ENCODE measurements around the gene BABAM2.
"Not testable (repeated sequence)": the region's sequence is repeated elsewhere in the genome, so short reads cannot be mapped to it uniquely, and the experiment has no call there.

Gene BABAM2

GRCh38 chr2:28224648-28225472, 334.3 kb downstream of the BABAM2 start:
- DNase-seq, result no peak

- DNase-seq, result no peak
These were observed 335.0 kb downstream of the BABAM2 start for GRCh38 chr2:28225473-28226080.

GRCh38 chr2:28226558-28226957, 336.0 kb downstream of the BABAM2 start:
- no peak for DNase-seq

GRCh38 chr2:28227498-28227897, 337.0 kb downstream of the BABAM2 start:
- DNase-seq, result no peak

GRCh38 chr2:28228434-28228995, 338.0 kb downstream of the BABAM2 start:
- no peak for DNase-seq

GRCh38 chr2:28231110-28231631, 340.6 kb downstream of the BABAM2 start:
- DNase-seq, result no peak

- no peak for DNase-seq
These were observed 341.8 kb downstream of the BABAM2 start for GRCh38 chr2:28232295-28232694.

GRCh38 chr2:28233164-28233676, 342.7 kb downstream of the BABAM2 start:
- no peak for DNase-seq

GRCh38 chr2:28234807-28235206, 344.3 kb downstream of the BABAM2 start:
- DNase-seq, result no peak

GRCh38 chr2:28239207-28239606, 348.7 kb downstream of the BABAM2 start:
- DNase-seq, result no peak

- no peak for DNase-seq
These were observed 350.4 kb downstream of the BABAM2 start for GRCh38 chr2:28240937-28241336.

- DNase-seq, result no peak
These were observed 356.8 kb downstream of the BABAM2 start for GRCh38 chr2:28247290-28247689.

- no peak for DNase-seq
These were observed 357.2 kb downstream of the BABAM2 start for GRCh38 chr2:28247734-28248133.

- no peak for DNase-seq
These were observed 358.0 kb downstream of the BABAM2 start for GRCh38 chr2:28248511-28248910.

GRCh38 chr2:28250006-28250405, 359.5 kb downstream of the BABAM2 start:
- DNase-seq, result no peak

GRCh38 chr2:28251337-28251736, 360.8 kb downstream of the BABAM2 start:
- no peak for DNase-seq

- DNase-seq, result no peak
These were observed 361.8 kb downstream of the BABAM2 start for GRCh38 chr2:28252311-28252710.

GRCh38 chr2:28253543-28253942, 363.0 kb downstream of the BABAM2 start:
- no peak for DNase-seq

GRCh38 chr2:28255231-28255630, 364.7 kb downstream of the BABAM2 start:
- not testable (repeated sequence) for DNase-seq

- DNase-seq, result no peak
These were observed 366.7 kb downstream of the BABAM2 start for GRCh38 chr2:28257182-28257581.

GRCh38 chr2:28259226-28259625, 368.7 kb downstream of the BABAM2 start:
- not testable (repeated sequence) for DNase-seq

- DNase-seq, result peak; percentile 8
These were observed 373.2 kb downstream of the BABAM2 start for GRCh38 chr2:28263690-28264089.

- no peak for DNase-seq
These were observed 376.8 kb downstream of the BABAM2 start for GRCh38 chr2:28267282-28267681.

- no peak for DNase-seq
These were observed 377.9 kb downstream of the BABAM2 start for GRCh38 chr2:28268386-28268785.
